ENCODE measurements around the gene TRMT61B. TPM values are rescaled to one million over a fixed set of nuclear protein-coding genes. Genes with fewer than 3 reads are reported as not detected.

The TRMT61B gene
- total and polyA plus RNA-seq, 9 of the 15 experiments (the other 6 are each of a cell fraction or from before 2014, with no cell fraction given), result 13.2 to 28.3 (median 19.5) TPM

DNA sequence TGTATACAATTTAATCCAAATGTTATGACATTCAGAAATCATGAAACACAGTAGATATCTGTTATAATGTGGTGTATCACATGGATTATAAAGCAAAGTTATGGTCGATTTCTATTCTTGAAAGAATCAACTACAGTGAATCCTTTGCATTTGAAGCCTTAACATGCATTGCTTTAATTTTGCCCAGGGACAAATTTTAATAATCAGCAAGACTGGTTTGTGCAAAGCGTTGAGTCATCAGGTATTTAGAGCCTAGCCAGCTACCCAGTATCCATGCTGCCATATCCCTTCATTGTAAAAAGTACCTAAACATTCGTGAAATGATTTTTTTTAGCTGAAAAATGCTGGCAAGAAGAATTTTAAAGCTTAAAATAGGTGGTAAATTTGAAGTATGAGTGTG, 68.4 kb downstream of the TRMT61B start:
- no peak for FAIRE-seq
- Histone ChIP-seq H3K4me2 (ENCODE audit: insufficient read depth, low read length) (no peak overlapping the region), H3K9me1 (ENCODE audit: control insufficient read depth, insufficient read depth, low read length) (no peaks in the 10 kb centered on the region), H3K79me2 (ENCODE audit: control insufficient read depth, insufficient read depth, low read length) (no peaks in the 10 kb centered on the region; the same call in 2 of the 3 replicates), H3K36me3 (ENCODE audit: control insufficient read depth, insufficient read depth, low read length) (peaks cover 45% of the 10 kb centered on the region), H2AFZ (ENCODE audit: low read depth, low read length) (no peak overlapping the region), H3K27me3 (ENCODE audit: control insufficient read depth in 2 of 2, insufficient read depth in 2 of 2, low read length in 2 of 2) (no peaks in the 10 kb centered on the region), H3K27ac (ENCODE audit: extremely low read depth, low read depth, low read length) (no peak overlapping the region), H3K9ac (ENCODE audit: insufficient read depth in 1 of 2, low read depth in 2 of 2, low read length in 2 of 2) (no peak overlapping the region), H4K20me1 (replicated peaks; ENCODE audit: control insufficient read depth, insufficient read depth, low read length) (no peaks in the 10 kb centered on the region), H3K9me3 (replicated peaks; ENCODE audit: control insufficient read depth, insufficient read depth, low read depth, low read length) (no peaks in the 10 kb centered on the region), H3K4me3 (no peak overlapping the region), H3K4me1 (replicated peaks in 1 of 2; ENCODE audit: control insufficient read depth in 2 of 2, insufficient read depth in 2 of 2, low read length in 2 of 2) (no peaks in the 10 kb centered on the region)
- in situ Hi-C loops (cut with MboI), result no loop called here
- no peak for DNase-seq (ENCODE audit: extremely low read depth in 1 of 4, low spot score in 3 of 4)
- ChIA-PET CTCF (ENCODE audit: low intra/inter-chr PET ratio) (no interaction called here), POLR2A (interaction anchor here (0.9 to 1.3 kb wide), 2 partner anchors 12 to 13 kb away, joined by 4 to 5 read pairs; no protein-coding TSS in a partner anchor)
- 70% methylated on average over 3 of the region's 3 CpGs for WGBS (ENCODE audit: insufficient coverage, low coverage, missing lambda C conversion rate)
- ATAC-seq, result no peak
- intact Hi-C loops (cut with micrococcal nuclease), result no loop called here
- no TSS peak for BruUV-seq (replicated peaks)
- 0 out of 2 replicates have a peak, but pooled peaks have one; percentile 25 for TF ChIP-seq C11orf30 (IDR thresholded peaks at IDR 0.05; ENCODE audit: low read depth)
- TF ChIP-seq DMBX1 (CRISPR knock-in tag; IDR thresholded peaks at IDR 0.05; ENCODE audit: borderline replicate concordance), result no peak
- TF ChIP-seq ZNF316 (IDR thresholded peaks at IDR 0.05), result peak; percentile 30; the same call in 1 of the 2 replicates
- TF ChIP-seq, protein P1, sequence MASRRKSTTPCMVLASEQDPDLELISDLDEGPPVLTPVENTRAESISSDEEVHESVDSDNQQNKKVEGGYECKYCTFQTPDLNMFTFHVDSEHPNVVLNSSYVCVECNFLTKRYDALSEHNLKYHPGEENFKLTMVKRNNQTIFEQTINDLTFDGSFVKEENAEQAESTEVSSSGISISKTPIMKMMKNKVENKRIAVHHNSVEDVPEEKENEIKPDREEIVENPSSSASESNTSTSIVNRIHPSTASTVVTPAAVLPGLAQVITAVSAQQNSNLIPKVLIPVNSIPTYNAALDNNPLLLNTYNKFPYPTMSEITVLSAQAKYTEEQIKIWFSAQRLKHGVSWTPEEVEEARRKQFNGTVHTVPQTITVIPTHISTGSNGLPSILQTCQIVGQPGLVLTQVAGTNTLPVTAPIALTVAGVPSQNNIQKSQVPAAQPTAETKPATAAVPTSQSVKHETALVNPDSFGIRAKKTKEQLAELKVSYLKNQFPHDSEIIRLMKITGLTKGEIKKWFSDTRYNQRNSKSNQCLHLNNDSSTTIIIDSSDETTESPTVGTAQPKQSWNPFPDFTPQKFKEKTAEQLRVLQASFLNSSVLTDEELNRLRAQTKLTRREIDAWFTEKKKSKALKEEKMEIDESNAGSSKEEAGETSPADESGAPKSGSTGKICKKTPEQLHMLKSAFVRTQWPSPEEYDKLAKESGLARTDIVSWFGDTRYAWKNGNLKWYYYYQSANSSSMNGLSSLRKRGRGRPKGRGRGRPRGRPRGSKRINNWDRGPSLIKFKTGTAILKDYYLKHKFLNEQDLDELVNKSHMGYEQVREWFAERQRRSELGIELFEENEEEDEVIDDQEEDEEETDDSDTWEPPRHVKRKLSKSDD (conservative IDR thresholded peaks at IDR 0.05; ENCODE audit: low read length), result no peak
- TF ChIP-seq ZNF830 (CRISPR knock-in tag; IDR thresholded peaks at IDR 0.05), result no peak

Small RNA genes within 50 kb of the gene (small RNA-seq; reads per million reads assigned to genes)
- 724 reads per million, percentile 99 among the genes with 10 or more reads in this experiment for gene SNORD92

Other genes starting within 250 kb of the TRMT61B start
- 31.6 and 40.6 TPM in 2 replicates for gene PPP1CB, start 118.5 kb downstream of the TRMT61B start, total RNA-seq (2014; rRNA removed)
- 77.4 and 95.2 TPM in 2 replicates for gene PPP1CB, start 118.5 kb downstream of the TRMT61B start, total RNA-seq (2014; rRNA removed; fragmentation: Illumina TruSeq; extraction: Trizol)
- gene PPP1CB, start 118.5 kb downstream of the TRMT61B start, total RNA-seq (2015; rRNA removed; fragmentation: Illumina TruSeq; extraction: Trizol), result 55.3 and 67.5 TPM in 2 replicates
- gene PPP1CB, start 118.5 kb downstream of the TRMT61B start, total RNA-seq (2021), result 113 and 118 TPM in 2 replicates
- gene PPP1CB, start 118.5 kb downstream of the TRMT61B start, polyA plus RNA-seq (2011; rRNA removed), result 42.1 and 58.9 TPM in 2 replicates
- gene PPP1CB, start 118.5 kb downstream of the TRMT61B start, polyA plus RNA-seq (2014; fragmentation: Illumina TruSeq; extraction: Trizol), result 41.5 and 49.0 TPM in 2 replicates
- 100 to 1,000 TPM in 1 of 2 experiments, 10 to 100 TPM in 1; 55.7 to 112 TPM for gene PPP1CB, start 118.5 kb downstream of the TRMT61B start, polyA plus RNA-seq (2014; fragmentation: Nextera tagmentation; extraction: Ambion mirVana)
- gene PPP1CB, start 118.5 kb downstream of the TRMT61B start, polyA plus RNA-seq (2014; rRNA removed), result 25.6 and 27.0 TPM in 2 replicates
- 0.05 and 0.37 TPM in 2 replicates for gene SPDYA, start 59.5 kb downstream of the TRMT61B start, total RNA-seq (2014; rRNA removed)
- 0.22 and 0.44 TPM in 2 replicates for gene SPDYA, start 59.5 kb downstream of the TRMT61B start, total RNA-seq (2014; rRNA removed; fragmentation: Illumina TruSeq; extraction: Trizol)
- 0.41 and 0.43 TPM in 2 replicates for gene SPDYA, start 59.5 kb downstream of the TRMT61B start, total RNA-seq (2015; rRNA removed; fragmentation: Illumina TruSeq; extraction: Trizol)
- 0.16 and 0.27 TPM in 2 replicates for gene SPDYA, start 59.5 kb downstream of the TRMT61B start, total RNA-seq (2021)
- gene SPDYA, start 59.5 kb downstream of the TRMT61B start, polyA plus RNA-seq (2011; rRNA removed), result 0.07 and 0.09 TPM in 2 replicates
- 0.10 TPM in 1 of 2 replicates, not detected in the other for gene SPDYA, start 59.5 kb downstream of the TRMT61B start, polyA plus RNA-seq (2014; fragmentation: Illumina TruSeq; extraction: Trizol)
- 1 to 10 TPM in 1 of 2 experiments, under 1 TPM in 1; 0.62 to 1.6 TPM for gene SPDYA, start 59.5 kb downstream of the TRMT61B start, polyA plus RNA-seq (2014; fragmentation: Nextera tagmentation; extraction: Ambion mirVana)
- 0.17 TPM in 1 of 2 replicates, not detected in the other for gene SPDYA, start 59.5 kb downstream of the TRMT61B start, polyA plus RNA-seq (2014; rRNA removed)
- gene WDR43, start 24.4 kb upstream of the TRMT61B start, total RNA-seq (2014; rRNA removed), result 105 and 106 TPM in 2 replicates
- 134 and 161 TPM in 2 replicates for gene WDR43, start 24.4 kb upstream of the TRMT61B start, total RNA-seq (2014; rRNA removed; fragmentation: Illumina TruSeq; extraction: Trizol)
- 144 and 149 TPM in 2 replicates for gene WDR43, start 24.4 kb upstream of the TRMT61B start, total RNA-seq (2015; rRNA removed; fragmentation: Illumina TruSeq; extraction: Trizol)
- 105 and 107 TPM in 2 replicates for gene WDR43, start 24.4 kb upstream of the TRMT61B start, total RNA-seq (2021)
- gene WDR43, start 24.4 kb upstream of the TRMT61B start, polyA plus RNA-seq (2011; rRNA removed), result 147 and 197 TPM in 2 replicates
- 77.9 and 83.1 TPM in 2 replicates for gene WDR43, start 24.4 kb upstream of the TRMT61B start, polyA plus RNA-seq (2014; fragmentation: Illumina TruSeq; extraction: Trizol)
- 10 to 100 TPM; 34.6 to 39.2 TPM for gene WDR43, start 24.4 kb upstream of the TRMT61B start, polyA plus RNA-seq (2014; fragmentation: Nextera tagmentation; extraction: Ambion mirVana)
- gene WDR43, start 24.4 kb upstream of the TRMT61B start, polyA plus RNA-seq (2014; rRNA removed), result 53.6 and 58.3 TPM in 2 replicates
- gene TOGARAM2, start 111.0 kb upstream of the TRMT61B start, total RNA-seq (2014; rRNA removed), result not detected in 2 replicates
- not detected in 2 replicates for gene TOGARAM2, start 111.0 kb upstream of the TRMT61B start, total RNA-seq (2014; rRNA removed; fragmentation: Illumina TruSeq; extraction: Trizol)
- gene TOGARAM2, start 111.0 kb upstream of the TRMT61B start, total RNA-seq (2015; rRNA removed; fragmentation: Illumina TruSeq; extraction: Trizol), result not detected in 2 replicates
- not detected in 2 replicates for gene TOGARAM2, start 111.0 kb upstream of the TRMT61B start, total RNA-seq (2021)
- gene TOGARAM2, start 111.0 kb upstream of the TRMT61B start, polyA plus RNA-seq (2011; rRNA removed), result not detected in 2 replicates
- gene TOGARAM2, start 111.0 kb upstream of the TRMT61B start, polyA plus RNA-seq (2014; fragmentation: Illumina TruSeq; extraction: Trizol), result not detected in 2 replicates
- gene TOGARAM2, start 111.0 kb upstream of the TRMT61B start, polyA plus RNA-seq (2014; fragmentation: Nextera tagmentation; extraction: Ambion mirVana), result not detected
- gene TOGARAM2, start 111.0 kb upstream of the TRMT61B start, polyA plus RNA-seq (2014; rRNA removed), result not detected in 2 replicates
- gene PCARE, start 204.2 kb upstream of the TRMT61B start, total RNA-seq (2014; rRNA removed), result not detected in 2 replicates
- not detected in 2 replicates for gene PCARE, start 204.2 kb upstream of the TRMT61B start, total RNA-seq (2014; rRNA removed; fragmentation: Illumina TruSeq; extraction: Trizol)
- not detected in 2 replicates for gene PCARE, start 204.2 kb upstream of the TRMT61B start, total RNA-seq (2015; rRNA removed; fragmentation: Illumina TruSeq; extraction: Trizol)
- gene PCARE, start 204.2 kb upstream of the TRMT61B start, total RNA-seq (2021), result not detected in 2 replicates
- gene PCARE, start 204.2 kb upstream of the TRMT61B start, polyA plus RNA-seq (2011; rRNA removed), result not detected in 2 replicates
- not detected in 2 replicates for gene PCARE, start 204.2 kb upstream of the TRMT61B start, polyA plus RNA-seq (2014; fragmentation: Illumina TruSeq; extraction: Trizol)
- not detected for gene PCARE, start 204.2 kb upstream of the TRMT61B start, polyA plus RNA-seq (2014; fragmentation: Nextera tagmentation; extraction: Ambion mirVana)
- not detected in 2 replicates for gene PCARE, start 204.2 kb upstream of the TRMT61B start, polyA plus RNA-seq (2014; rRNA removed)
- gene CLIP4, start 245.1 kb upstream of the TRMT61B start, total RNA-seq (2014; rRNA removed), result not detected in 2 replicates
- gene CLIP4, start 245.1 kb upstream of the TRMT61B start, total RNA-seq (2014; rRNA removed; fragmentation: Illumina TruSeq; extraction: Trizol), result not detected in 2 replicates
- gene CLIP4, start 245.1 kb upstream of the TRMT61B start, total RNA-seq (2015; rRNA removed; fragmentation: Illumina TruSeq; extraction: Trizol), result not detected in 2 replicates
- gene CLIP4, start 245.1 kb upstream of the TRMT61B start, total RNA-seq (2021), result 0.18 and 0.38 TPM in 2 replicates
- 0.03 and 0.06 TPM in 2 replicates for gene CLIP4, start 245.1 kb upstream of the TRMT61B start, polyA plus RNA-seq (2011; rRNA removed)
- gene CLIP4, start 245.1 kb upstream of the TRMT61B start, polyA plus RNA-seq (2014; fragmentation: Illumina TruSeq; extraction: Trizol), result 0.03 TPM in 1 of 2 replicates, not detected in the other
- not detected for gene CLIP4, start 245.1 kb upstream of the TRMT61B start, polyA plus RNA-seq (2014; fragmentation: Nextera tagmentation; extraction: Ambion mirVana)
- gene CLIP4, start 245.1 kb upstream of the TRMT61B start, polyA plus RNA-seq (2014; rRNA removed), result 0.13 and 0.20 TPM in 2 replicates